Parathyroid adenoma (tissue), 2 donors: ENCODE data around the gene SCFD2.

Source experiments
- H2AFZ ChIP-seq: fragments of 300-600 bp; sonication (generic); one replicate; pipeline ENCODE4 v1.7.0; 2017; ENCODE audit warnings: antibody characterized with exemption, mild to moderate bottlenecking
- H3K27ac ChIP-seq: fragments of 300-600 bp; sonication (generic); one replicate; pipeline ENCODE4 v1.7.0; 2017
- H3K27me3 ChIP-seq: fragments of 300-600 bp; sonication (generic); one replicate; pipeline ENCODE4 v1.7.0; 2017; ENCODE audit warnings: low read length; ENCODE audit not compliant: control insufficient read depth, insufficient read depth
- H3K36me3 ChIP-seq: fragments of 300-600 bp; sonication (generic); one replicate; pipeline ENCODE4 v1.7.0; 2017; ENCODE audit warnings: low read length; ENCODE audit not compliant: control insufficient read depth, insufficient read depth
- H3K4me1 ChIP-seq: fragments of 300-600 bp; sonication (generic); one replicate; pipeline ENCODE4 v1.7.0; 2017; ENCODE audit warnings: control low read depth
- H3K4me2 ChIP-seq: fragments of 300-600 bp; sonication (generic); one replicate; pipeline ENCODE4 v1.7.0; 2017; ENCODE audit warnings: low read length
- H3K4me3 ChIP-seq: fragments of 300-600 bp; sonication (generic); one replicate; pipeline ENCODE4 v1.7.0; 2017; ENCODE audit warnings: low read depth, low read length
- H3K79me2 ChIP-seq: fragments of 300-600 bp; sonication (generic); one replicate; pipeline ENCODE4 v1.7.0; 2017; ENCODE audit warnings: control low read depth
- H3K9ac ChIP-seq: fragments of 300-600 bp; sonication (generic); one replicate; pipeline ENCODE4 v1.7.0; 2017; ENCODE audit warnings: mild to moderate bottlenecking
- H3K9me3 ChIP-seq: fragments of 300-600 bp; sonication (generic); one replicate; pipeline ENCODE4 v1.7.0; 2017; ENCODE audit warnings: low read length; ENCODE audit not compliant: control insufficient read depth
- CTCF ChIP-seq: fragments of 300-600 bp; sonication (generic); IDR thresholded peaks from one replicate; pipeline ENCODE4 v1.7.0; 2017; ENCODE audit warnings: antibody characterized with exemption, mild to moderate bottlenecking
- donor health status: primary hyperparathyroidism.

The SCFD2 gene

DNA sequence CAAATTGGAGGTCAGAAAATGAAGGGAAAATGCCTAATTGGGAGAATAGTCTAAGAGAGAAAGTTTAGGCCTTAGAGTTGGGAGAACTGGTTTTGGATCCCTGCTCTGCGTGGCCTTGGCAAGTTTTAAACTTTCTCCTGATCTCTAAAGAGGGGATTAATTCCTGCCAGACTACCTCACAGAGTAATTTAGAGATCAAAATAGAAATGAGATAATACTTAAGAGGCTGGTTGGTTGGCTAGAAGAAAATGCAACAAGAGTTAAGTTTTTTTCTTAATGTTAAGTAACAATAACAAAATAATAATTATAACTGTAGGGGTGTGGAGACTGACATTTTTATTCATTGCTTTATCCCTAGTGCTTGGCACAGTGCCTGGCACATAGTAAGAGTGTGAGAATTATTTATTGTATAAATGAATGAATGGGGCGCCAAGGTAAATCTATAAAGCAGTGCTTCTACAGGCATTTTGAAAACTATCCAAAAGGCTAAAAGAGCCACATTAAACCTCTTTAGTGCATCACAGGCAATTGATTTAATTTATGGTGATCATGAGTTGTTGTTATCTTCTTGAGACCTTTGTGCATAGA is 343.3 kb downstream of the SCFD2 start:
- no peaks in the 10 kb centered on the region for H3K9me3 ChIP-seq
- H3K4me2 ChIP-seq = no peak overlapping the region
- H3K4me1 ChIP-seq = no peaks in the 10 kb centered on the region
- H3K4me3 ChIP-seq = no peak overlapping the region
- no peaks in the 10 kb centered on the region for H3K27me3 ChIP-seq
- H3K79me2 ChIP-seq = no peaks in the 10 kb centered on the region
- H3K36me3 ChIP-seq = no peaks in the 10 kb centered on the region
- no peak overlapping the region for H3K9ac ChIP-seq
- H2AFZ ChIP-seq = no peak overlapping the region
- TF ChIP-seq CTCF = no peak
- no peak overlapping the region for H3K27ac ChIP-seq

GRCh38 chr4:53021754-53022512 is 343.9 kb downstream of the SCFD2 start:
- no peak overlapping the region for H3K27ac ChIP-seq
- H2AFZ ChIP-seq = no peak overlapping the region
- no peaks in the 10 kb centered on the region for H3K27me3 ChIP-seq
- no peak for TF ChIP-seq CTCF
- H3K9me3 ChIP-seq = no peaks in the 10 kb centered on the region
- no peaks in the 10 kb centered on the region for H3K36me3 ChIP-seq
- no peaks in the 10 kb centered on the region for H3K4me1 ChIP-seq
- no peak overlapping the region for H3K4me3 ChIP-seq
- H3K9ac ChIP-seq = no peak overlapping the region
- H3K4me2 ChIP-seq = no peak overlapping the region
- H3K79me2 ChIP-seq = no peaks in the 10 kb centered on the region

DNA sequence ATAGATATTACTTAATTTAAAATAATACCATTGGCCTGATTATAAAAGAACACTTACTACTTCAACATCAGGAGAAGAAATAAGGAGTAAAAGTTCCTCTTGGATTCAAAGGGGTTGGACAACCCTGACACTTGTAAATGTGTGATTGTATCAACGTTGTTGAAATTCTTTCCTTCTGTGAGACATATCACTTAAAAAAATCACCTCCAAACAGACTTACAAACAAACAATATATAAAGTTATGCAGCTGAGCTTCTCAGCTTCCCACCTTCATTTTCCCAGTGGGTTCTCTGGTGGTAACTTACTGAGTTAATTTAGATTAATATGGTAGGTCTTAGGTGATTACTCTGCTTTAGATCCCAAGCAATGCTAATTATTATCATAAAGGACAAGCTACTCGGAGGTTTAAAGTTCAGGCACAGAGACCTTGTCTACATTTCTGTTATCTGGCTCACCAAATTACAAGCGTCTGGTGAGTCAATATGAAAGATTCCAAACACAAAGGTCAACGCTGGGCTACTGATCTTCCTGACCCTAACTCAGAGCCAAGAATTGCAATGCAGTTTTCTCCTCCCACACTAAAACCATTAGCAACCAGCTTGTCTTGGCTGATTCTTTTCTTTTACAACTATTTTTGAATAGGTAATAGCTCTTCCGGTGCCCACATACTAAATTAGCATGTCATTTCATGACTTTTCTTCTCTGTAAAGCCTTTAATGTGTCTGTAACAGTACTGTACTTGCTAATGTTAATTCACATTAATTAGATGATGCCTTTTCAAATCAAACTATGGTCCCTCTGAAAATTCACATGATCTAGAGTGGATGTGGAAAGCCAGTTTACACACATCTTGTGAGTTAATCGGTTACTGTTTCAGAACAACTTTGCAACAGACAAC is 346.1 kb downstream of the SCFD2 start:
- Histone ChIP-seq H3K4me3 (no peak overlapping the region), H3K4me1 (no peaks in the 10 kb centered on the region), H3K4me2 (no peak overlapping the region), H3K36me3 (no peaks in the 10 kb centered on the region), H3K27ac (no peak overlapping the region), H2AFZ (no peak overlapping the region), H3K27me3 (no peaks in the 10 kb centered on the region), H3K9ac (no peak overlapping the region), H3K9me3 (no peaks in the 10 kb centered on the region), H3K79me2 (no peaks in the 10 kb centered on the region)
- no peak for TF ChIP-seq CTCF

- no peaks in the 10 kb centered on the region for H3K79me2 ChIP-seq
Measured at GRCh38 chr4:53018471-53018870, 347.4 kb downstream of the SCFD2 start.

More at GRCh38 chr4:53018471-53018870, 347.4 kb downstream of the SCFD2 start:
- no peaks in the 10 kb centered on the region for H3K9me3 ChIP-seq
- no peak overlapping the region for H2AFZ ChIP-seq
- no peak overlapping the region for H3K4me2 ChIP-seq
- H3K27ac ChIP-seq = no peak overlapping the region
- no peak overlapping the region for H3K9ac ChIP-seq
- H3K4me1 ChIP-seq = no peaks in the 10 kb centered on the region
- no peaks in the 10 kb centered on the region for H3K36me3 ChIP-seq
- H3K4me3 ChIP-seq = no peak overlapping the region
- H3K27me3 ChIP-seq = no peaks in the 10 kb centered on the region
- no peak for TF ChIP-seq CTCF
